ENCODE data around the gene RAP1GAP2.

- TF ChIP-seq ZFP30 (CRISPR knock-in tag; IDR thresholded peaks at IDR 0.05) (no peak), GLIS3 (CRISPR knock-in tag; IDR thresholded peaks at IDR 0.05) (no peak), TCF4 (CRISPR knock-in tag; IDR thresholded peaks at IDR 0.05; ENCODE audit: borderline replicate concordance) (no peak), CREB5 (CRISPR knock-in tag; IDR thresholded peaks at IDR 0.05; ENCODE audit: low read depth) (no peak)
Observed at GRCh38 chr17:3035256-3035967, 239.2 kb downstream of the RAP1GAP2 start.
